K562 (cell line): ENCODE results near the gene ZNF768.
A peak's percentile ranks its signal among the peaks of the same experiment; 100 is the strongest.

Experiments used
- ATF6 ChIP-seq: sonication (generic); formaldehyde crosslinking; IDR thresholded peaks from 2 replicates; pipeline ENCODE4 v1.4.0; 2020; ENCODE audit warnings: mild to moderate bottlenecking, missing genetic modification reagents
- BCLAF1 ChIP-seq, 2 experiments: fragments of 450-650 bp in 1 of 2; IDR thresholded peaks; 2 replicates each; pipeline ENCODE4 v1.6.1; 2011 to 2017; ENCODE audit warnings: low read depth in 2 of 2, antibody characterized with exemption in 1 of 2, borderline replicate concordance in 1 of 2, low read length in 1 of 2, mild to moderate bottlenecking in 1 of 2, mixed read lengths in 1 of 2; ENCODE audit not compliant: control insufficient read depth in 1 of 2
- BMI1 ChIP-seq: fragments of 150-350 bp; IDR thresholded peaks from 2 replicates; pipeline ENCODE4 v1.6.1; 2014; ENCODE audit warnings: low read length
- CREB1 ChIP-seq, 2 experiments: sonication (generic) in 1 of 2; formaldehyde crosslinking in 1 of 2; IDR thresholded peaks; 2 replicates each; pipeline versions ENCODE4 v1.6.1 to v1.8.0; 2012 to 2022; ENCODE audit warnings: inconsistent platforms in 1 of 2, mild to moderate bottlenecking in 1 of 2, missing genetic modification reagents in 1 of 2, moderate library complexity in 1 of 2
- CTCF ChIP-seq, 3 experiments: IDR thresholded peaks in 2 of 3; conservative IDR thresholded peaks in 1 of 3; 2 replicates each; pipeline ENCODE4 v1.5.1; 2011 to 2012; ENCODE audit warnings: low read length in 3 of 3, mild to moderate bottlenecking in 3 of 3, control low read depth in 2 of 3, improper control_type of control experiment in 1 of 3, inconsistent platforms in 1 of 3, low read depth in 1 of 3, mixed read lengths in 1 of 3, moderate library complexity in 1 of 3; ENCODE audit not compliant: insufficient read depth in 2 of 3
- EGR1 ChIP-seq: fragments of 450-650 bp; conservative IDR thresholded peaks from 2 replicates; pipeline ENCODE4 v1.6.1; 2017; ENCODE audit warnings: mild to moderate bottlenecking
- HDGF ChIP-seq: fragments of 450-650 bp; IDR thresholded peaks from 2 replicates; pipeline ENCODE4 v1.6.1; 2016
- KAT2B ChIP-seq: IDR thresholded peaks from one replicate; pipeline ENCODE4 v1.6.1; 2012; ENCODE audit warnings: low read depth, mild to moderate bottlenecking, control low read depth, inconsistent platforms, low read length, moderate library complexity
- PHF21A ChIP-seq: fragments of 450-650 bp; IDR thresholded peaks from 2 replicates; pipeline ENCODE4 v1.6.1; 2017; ENCODE audit warnings: low read depth, borderline replicate concordance
- POLR2AphosphoS2 ChIP-seq: IDR thresholded peaks from 2 replicates; pipeline ENCODE4 v1.6.1; 2012; ENCODE audit warnings: low read length, improper control_type of control experiment
- POLR2AphosphoS5 ChIP-seq: IDR thresholded peaks from 2 replicates; pipeline ENCODE4 v1.6.1; 2011; ENCODE audit warnings: mild to moderate bottlenecking, low read depth, low read length, moderate library complexity; ENCODE audit not compliant: control insufficient read depth, insufficient read depth
- SIN3A ChIP-seq, 2 experiments: fragments of 150-350 bp in 1 of 2; IDR thresholded peaks; 2 replicates each; pipeline ENCODE4 v1.6.1; 2011 to 2016; ENCODE audit warnings: borderline replicate concordance in 2 of 2, low read depth in 2 of 2, low read length in 2 of 2, mild to moderate bottlenecking in 2 of 2, moderate library complexity in 2 of 2; ENCODE audit not compliant: control insufficient read depth in 1 of 2
- ZNF121 ChIP-seq: sonication (generic); formaldehyde crosslinking; conservative IDR thresholded peaks from 2 replicates; pipeline ENCODE4 v1.8.0; 2022; ENCODE audit warnings: missing genetic modification reagents
- ZNF696 ChIP-seq: fragments of 250-450 bp; sonication (Bioruptor Pico); conservative IDR thresholded peaks from 2 replicates; pipeline ENCODE4 v1.4.0; 2020; ENCODE audit warnings: mild to moderate bottlenecking, moderate library complexity

- peak; percentile 14 to 36; a peak in 2 of 4 replicates for TF ChIP-seq SIN3A (IDR thresholded peaks at IDR 0.05; ENCODE audit: borderline replicate concordance in 2 of 2, control insufficient read depth in 1 of 2, low read depth in 2 of 2, low read length in 2 of 2)
- no peak; the same call in 1 of the 2 replicates for TF ChIP-seq CREB1 (IDR thresholded peaks at IDR 0.05)
- no peak for TF ChIP-seq CREB1 (CRISPR knock-in tag; IDR thresholded peaks at IDR 0.05)
- no peak for TF ChIP-seq ZNF121
- TF ChIP-seq ZNF696 (CRISPR knock-in tag) = no peak
- peak; percentile 92 for TF ChIP-seq EGR1
- TF ChIP-seq CTCF (IDR thresholded peaks at IDR 0.05 in 2 of 3, conservative IDR thresholded peaks at IDR 0.05 in 1 of 3; ENCODE audit: insufficient read depth in 2 of 3, low read depth in 1 of 3, low read length in 3 of 3) = no peak; a peak in 1 of 6 replicates
- TF ChIP-seq PHF21A = no peak
- TF ChIP-seq BMI1 = no peak
- TF ChIP-seq ATF6 = 0 out of 2 replicates have a peak, but pooled peaks have one; percentile 24
- no peak for TF ChIP-seq BCLAF1 (IDR thresholded peaks at IDR 0.05; ENCODE audit: borderline replicate concordance in 1 of 2, control insufficient read depth in 1 of 2, low read depth in 2 of 2, low read length in 1 of 2)
- no peak for TF ChIP-seq KAT2B
- no peak for TF ChIP-seq HDGF
- TF ChIP-seq POLR2AphosphoS5 = 0 out of 2 replicates have a peak, but pooled peaks have one; percentile 36
- no peak for TF ChIP-seq POLR2AphosphoS2
Measured at GRCh38 chr16:30557957-30558788, 31.8 kb upstream of the ZNF768 start, which contains the start of gene ZNF764.
